ENCODE data around the gene TSPAN11.
"Not testable (repeated sequence)": the region's sequence is repeated elsewhere in the genome, so short reads cannot be mapped to it uniquely, and the experiment has no call there.

TSPAN11 gene

GRCh38 chr12:31021809-31022494 lies 95.4 kb downstream of the TSPAN11 start:
- DNase-seq = peak; percentile 62

DNA sequence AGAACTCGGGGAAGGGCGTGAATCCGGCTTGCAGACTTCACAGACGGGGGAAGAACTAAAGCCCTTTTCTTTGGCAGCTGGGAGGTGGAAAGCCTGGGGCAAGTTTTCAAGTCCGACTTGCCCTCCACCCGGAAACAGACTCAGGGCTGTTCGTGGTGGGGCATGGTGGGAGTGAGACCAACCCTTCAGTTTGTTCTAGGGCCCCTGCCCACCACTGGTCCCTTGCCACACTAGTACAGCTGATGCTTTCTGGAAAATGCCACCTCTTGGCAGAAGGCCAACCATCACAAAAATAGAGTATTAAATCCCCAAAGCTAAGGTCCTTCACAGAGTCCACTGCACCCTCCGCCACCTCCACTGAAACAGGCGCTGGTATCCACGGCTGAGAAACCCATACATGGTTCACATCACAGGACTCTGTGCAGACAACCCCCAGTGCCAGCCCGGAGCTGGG lies 96.8 kb downstream of the TSPAN11 start:
- DNase-seq = no peak

- no peak for DNase-seq
Measured at GRCh38 chr12:31026202-31026601, 99.7 kb downstream of the TSPAN11 start.

- not testable (repeated sequence) for DNase-seq
Measured at GRCh38 chr12:31027006-31027405, 100.5 kb downstream of the TSPAN11 start.

- no peak for DNase-seq
Measured at GRCh38 chr12:31029468-31029867, 102.9 kb downstream of the TSPAN11 start.

GRCh38 chr12:31029916-31030562 lies 103.5 kb downstream of the TSPAN11 start:
- no peak for DNase-seq

DNA sequence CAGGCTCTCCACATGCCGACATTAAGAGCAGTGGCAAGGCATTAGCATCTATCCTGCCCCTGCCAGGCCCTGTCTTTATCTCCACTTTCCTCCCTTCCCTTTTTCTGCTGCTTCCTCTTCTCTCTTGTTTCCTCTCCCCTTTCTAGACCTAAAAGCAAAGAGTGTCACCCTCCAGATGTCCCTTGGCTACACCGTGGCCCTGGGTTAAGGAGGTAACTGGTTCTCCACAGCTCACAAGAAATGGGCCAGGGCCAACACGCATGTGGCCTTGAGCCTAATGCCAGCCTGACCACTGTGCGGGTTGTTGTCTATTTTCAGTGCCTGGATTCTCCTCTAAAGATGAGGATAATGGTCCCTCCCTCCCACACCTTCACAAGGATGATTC lies 105.4 kb downstream of the TSPAN11 start:
- DNase-seq = no peak

DNA sequence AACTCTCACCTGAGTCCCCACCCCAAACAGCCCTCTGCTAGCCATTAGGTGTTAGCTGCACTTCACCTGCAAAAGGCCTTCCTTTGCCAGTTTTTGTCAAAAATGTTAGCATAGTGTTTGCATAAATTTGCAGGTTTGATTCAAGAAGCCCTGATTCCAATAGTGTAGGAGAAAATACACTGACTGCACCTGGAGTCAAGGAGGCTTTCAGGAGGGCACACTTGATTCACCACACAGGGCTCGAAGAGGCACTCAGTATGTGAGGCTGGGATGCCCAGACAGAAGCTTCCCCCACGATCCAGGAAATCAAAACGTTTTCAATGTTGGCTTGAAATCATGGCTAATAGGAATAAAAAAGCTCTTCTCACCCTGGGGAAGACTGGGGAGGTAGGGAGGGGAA lies 106.6 kb downstream of the TSPAN11 start:
- DNase-seq = no peak

GRCh38 chr12:31033681-31034080 lies 107.1 kb downstream of the TSPAN11 start:
- no peak for DNase-seq

- DNase-seq = no peak
Measured at GRCh38 chr12:31034372-31034771, 107.8 kb downstream of the TSPAN11 start.

- no peak for DNase-seq
Measured at GRCh38 chr12:31035226-31035625, 108.7 kb downstream of the TSPAN11 start.

DNA sequence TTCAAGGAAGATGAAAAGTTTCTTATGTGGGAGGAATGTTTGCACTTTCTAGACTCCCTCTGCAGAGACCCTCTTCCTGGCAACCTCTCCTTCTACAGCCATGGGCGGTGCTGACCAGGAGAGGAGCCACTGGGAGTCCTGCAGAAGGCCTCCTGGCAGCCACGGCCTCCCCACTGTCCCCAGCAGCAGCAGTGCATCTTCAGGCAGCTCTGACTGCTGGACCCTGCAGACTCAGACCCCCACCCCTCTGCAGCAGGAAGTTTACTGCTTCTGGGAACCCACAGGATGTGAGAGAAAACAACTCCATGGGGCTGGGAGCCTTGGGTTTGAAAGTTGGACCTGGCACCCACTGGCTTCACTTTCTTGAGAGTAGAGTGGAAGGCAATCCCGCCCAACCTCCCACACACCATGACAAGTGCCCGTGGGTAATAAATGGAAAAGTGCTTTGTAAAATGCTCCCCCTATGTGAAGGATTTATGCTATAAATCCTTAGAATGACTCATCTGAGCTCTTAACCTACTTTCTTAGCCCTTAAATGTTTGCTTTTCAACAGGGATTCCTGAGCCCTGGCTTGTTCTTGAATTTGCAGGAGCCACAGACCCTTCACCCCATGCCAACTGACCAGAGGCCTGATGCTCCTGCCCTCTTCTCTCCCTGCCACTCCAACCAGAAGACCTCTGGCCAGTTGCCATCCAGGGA lies 109.6 kb downstream of the TSPAN11 start:
- DNase-seq = no peak

DNA sequence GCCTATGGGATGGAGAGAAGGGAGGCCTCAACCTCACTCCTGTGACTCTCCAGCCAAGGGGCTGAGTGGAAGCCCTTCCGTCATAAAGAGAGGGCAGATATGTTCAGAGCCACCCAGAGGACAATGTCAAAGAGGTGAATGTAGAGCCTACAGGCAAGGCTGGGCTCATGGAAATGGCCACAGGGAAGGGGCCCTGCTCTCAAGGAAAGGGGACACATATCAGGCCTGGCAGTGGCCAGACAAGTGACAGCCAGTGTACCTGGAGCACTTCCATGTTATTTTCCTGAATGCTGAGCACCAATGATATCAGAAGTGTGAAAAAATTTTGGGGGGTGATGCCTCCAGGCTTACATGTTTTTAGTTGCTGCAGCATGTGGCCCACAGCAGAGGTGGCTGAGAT lies 110.5 kb downstream of the TSPAN11 start:
- no peak for DNase-seq

DNA sequence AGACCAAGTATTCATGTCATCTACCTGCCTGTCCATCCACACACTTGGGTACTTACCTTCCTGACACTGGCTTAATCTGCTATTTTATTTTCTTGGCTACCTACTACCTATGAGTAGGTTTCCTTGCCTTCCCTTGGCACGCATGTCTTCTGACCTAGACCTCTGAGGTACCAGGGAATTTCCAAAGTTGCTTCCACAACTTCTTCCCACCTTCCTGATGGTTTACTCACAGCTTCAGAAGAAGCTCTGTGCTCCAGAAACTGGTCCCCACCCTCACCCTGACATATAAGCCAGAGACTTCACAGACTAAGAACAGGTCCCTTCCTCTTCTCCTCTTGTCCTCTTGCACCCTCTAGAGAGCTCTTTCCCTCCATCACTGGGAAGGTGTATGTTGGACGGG lies 111.4 kb downstream of the TSPAN11 start:
- no peak for DNase-seq

- DNase-seq = no peak
Measured at GRCh38 chr12:31041033-31041564, 114.6 kb downstream of the TSPAN11 start.
